ENCODE measurements around the gene RPUSD4. TPM values are rescaled to one million over a fixed set of nuclear protein-coding genes. Genes with fewer than 3 reads are reported as not detected.
A peak's percentile ranks its signal among the peaks of the same experiment; 100 is the strongest.

The RPUSD4 gene
- total RNA-seq, 4 donors from 2014 or later, result 13.2 to 18.8 (median 14.0) TPM

DNA sequence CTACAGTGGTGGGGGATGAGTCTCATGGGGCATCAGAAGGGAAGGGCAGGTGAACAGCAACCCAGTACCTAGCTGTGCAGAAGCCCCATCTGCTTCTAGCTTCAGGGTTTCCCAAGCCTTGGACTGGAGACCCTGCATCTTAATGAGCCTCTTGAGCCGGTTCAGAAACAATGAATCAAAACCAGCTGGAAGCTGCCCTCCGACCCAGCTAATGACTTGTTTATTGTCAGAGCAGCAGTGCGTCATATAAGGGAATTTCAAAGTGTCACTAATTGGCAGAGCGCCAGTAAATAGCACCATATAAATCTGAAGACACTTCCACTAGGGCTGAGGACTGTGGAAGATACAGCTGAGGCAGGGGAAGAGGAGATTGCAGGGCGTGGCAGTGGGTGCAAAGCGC lies 57.5 kb downstream of the RPUSD4 start:
- Histone ChIP-seq H3K27ac (no peak overlapping the region), H3K36me3 (no peaks in the 10 kb centered on the region), H3K4me3 (no peak overlapping the region), H3K9me3 (peaks cover 0 to 6% (median 0%) of the 10 kb centered on the region in 3 donors), H3K27me3 (no peaks in the 10 kb centered on the region), H3K4me1 (peaks cover 0 to 4% (median 0%) of the 10 kb centered on the region in 3 donors)
- ATAC-seq, result no peak
- WGBS, 2 donors (ENCODE audit: low coverage in 1 of 2), result 25% methylated on average over 4 of the region's 6 CpGs; no CpG with 5 or more reads in 1 of the 2 donors
- peak; percentile 57 for TF ChIP-seq POLR2AphosphoS5 (IDR thresholded peaks at IDR 0.05)
- TF ChIP-seq, protein P1, sequence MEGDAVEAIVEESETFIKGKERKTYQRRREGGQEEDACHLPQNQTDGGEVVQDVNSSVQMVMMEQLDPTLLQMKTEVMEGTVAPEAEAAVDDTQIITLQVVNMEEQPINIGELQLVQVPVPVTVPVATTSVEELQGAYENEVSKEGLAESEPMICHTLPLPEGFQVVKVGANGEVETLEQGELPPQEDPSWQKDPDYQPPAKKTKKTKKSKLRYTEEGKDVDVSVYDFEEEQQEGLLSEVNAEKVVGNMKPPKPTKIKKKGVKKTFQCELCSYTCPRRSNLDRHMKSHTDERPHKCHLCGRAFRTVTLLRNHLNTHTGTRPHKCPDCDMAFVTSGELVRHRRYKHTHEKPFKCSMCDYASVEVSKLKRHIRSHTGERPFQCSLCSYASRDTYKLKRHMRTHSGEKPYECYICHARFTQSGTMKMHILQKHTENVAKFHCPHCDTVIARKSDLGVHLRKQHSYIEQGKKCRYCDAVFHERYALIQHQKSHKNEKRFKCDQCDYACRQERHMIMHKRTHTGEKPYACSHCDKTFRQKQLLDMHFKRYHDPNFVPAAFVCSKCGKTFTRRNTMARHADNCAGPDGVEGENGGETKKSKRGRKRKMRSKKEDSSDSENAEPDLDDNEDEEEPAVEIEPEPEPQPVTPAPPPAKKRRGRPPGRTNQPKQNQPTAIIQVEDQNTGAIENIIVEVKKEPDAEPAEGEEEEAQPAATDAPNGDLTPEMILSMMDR (IDR thresholded peaks at IDR 0.05), result no peak
- TF ChIP-seq EP300 (IDR thresholded peaks at IDR 0.05), result no peak
- no peak for TF ChIP-seq POLR2A (IDR thresholded peaks at IDR 0.05)

DNA sequence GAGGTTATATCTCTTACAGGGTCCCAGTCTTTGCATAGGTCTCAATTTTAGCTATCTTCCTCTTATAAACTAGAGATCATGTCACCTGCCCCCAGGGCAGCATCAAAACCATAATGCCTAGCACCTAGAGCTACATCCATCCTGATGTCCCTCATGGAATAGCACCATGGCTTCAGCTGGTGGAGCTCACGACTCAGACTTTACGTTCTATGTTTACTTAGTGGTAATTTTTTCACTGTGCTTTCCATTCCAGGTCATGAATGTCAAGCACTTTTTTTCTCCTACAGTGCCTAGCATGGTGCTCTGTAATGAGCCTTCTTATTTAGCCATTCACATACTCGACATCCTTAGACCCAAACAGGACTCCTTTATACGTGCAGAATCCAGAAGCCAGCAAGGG lies 58.4 kb downstream of the RPUSD4 start:
- 86 to 88% methylated on average over 2 to 4 of the region's 4 CpGs for WGBS, 2 donors (ENCODE audit: low coverage in 1 of 2)
- Histone ChIP-seq H3K27ac (no peak overlapping the region), H3K9me3 (peaks cover 0 to 6% (median 0%) of the 10 kb centered on the region in 3 donors), H3K4me3 (no peak overlapping the region), H3K36me3 (no peaks in the 10 kb centered on the region), H3K27me3 (no peaks in the 10 kb centered on the region), H3K4me1 (peaks cover 0 to 4% (median 0%) of the 10 kb centered on the region in 3 donors)
- TF ChIP-seq, protein P1 (IDR thresholded peaks at IDR 0.05), result no peak
- TF ChIP-seq POLR2A (IDR thresholded peaks at IDR 0.05), result no peak
- no peak for TF ChIP-seq EP300 (IDR thresholded peaks at IDR 0.05)
- no peak for TF ChIP-seq POLR2AphosphoS5 (IDR thresholded peaks at IDR 0.05)
- no peak for ATAC-seq

DNA sequence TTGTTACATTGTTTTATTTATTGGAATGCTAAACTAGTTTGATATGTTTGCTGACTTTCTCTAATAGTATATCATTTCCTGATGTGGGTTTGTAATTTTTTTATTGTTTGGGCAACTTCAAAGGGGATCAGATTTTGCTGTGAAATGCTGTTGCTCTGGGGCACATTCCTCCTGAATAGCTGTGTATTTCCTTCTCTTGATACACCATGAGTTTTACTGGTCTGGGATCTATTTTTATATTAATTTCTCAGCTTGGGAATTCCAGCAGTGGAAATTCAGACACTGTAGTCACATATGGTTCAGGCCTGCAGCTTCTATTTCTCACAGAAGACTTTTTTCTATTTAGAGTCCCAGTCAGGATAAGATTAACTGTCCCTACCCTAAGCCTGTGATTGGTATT lies 58.9 kb downstream of the RPUSD4 start:
- no peak overlapping the region for H3K4me3 ChIP-seq
- no peak overlapping the region for H3K27ac ChIP-seq
- no peaks in the 10 kb centered on the region for H3K27me3 ChIP-seq
- no peak for ATAC-seq
- TF ChIP-seq EP300 (IDR thresholded peaks at IDR 0.05), result no peak
- no peak for TF ChIP-seq POLR2A (IDR thresholded peaks at IDR 0.05)
- no peak for TF ChIP-seq POLR2AphosphoS5 (IDR thresholded peaks at IDR 0.05)
- TF ChIP-seq, protein P1 (IDR thresholded peaks at IDR 0.05), result no peak
- H3K4me1 ChIP-seq, result peaks cover 0 to 5% (median 0%) of the 10 kb centered on the region in 3 donors
- peaks cover 0 to 6% (median 0%) of the 10 kb centered on the region in 3 donors for H3K9me3 ChIP-seq
- H3K36me3 ChIP-seq, result no peaks in the 10 kb centered on the region

- no peak for ATAC-seq
- 92 to 100% methylated on average over 1 of the region's 1 CpG for WGBS, 2 donors (ENCODE audit: low coverage in 1 of 2)
- Histone ChIP-seq H3K27me3 (no peaks in the 10 kb centered on the region), H3K27ac (no peak overlapping the region), H3K4me1 (peaks cover 0 to 9% (median 0%) of the 10 kb centered on the region in 3 donors), H3K36me3 (no peaks in the 10 kb centered on the region), H3K9me3 (peaks cover 0 to 6% (median 0%) of the 10 kb centered on the region in 3 donors), H3K4me3 (no peak overlapping the region)
- TF ChIP-seq EP300 (IDR thresholded peaks at IDR 0.05) (no peak), POLR2A (IDR thresholded peaks at IDR 0.05) (no peak), POLR2AphosphoS5 (IDR thresholded peaks at IDR 0.05) (no peak)
- TF ChIP-seq, protein P1 (IDR thresholded peaks at IDR 0.05), result no peak
These were observed 59.3 kb downstream of the RPUSD4 start for GRCh38 chr11:126152152-126152551.

Small RNA genes within 50 kb of the gene (small RNA-seq; reads per million reads assigned to genes)
- gene AP001893.2, result 0 reads per million in 4 donors
- 0 reads per million in 4 donors for gene RN7SL351P
- gene RNU4-86P, result 0 reads per million in 4 donors

Other genes starting within 250 kb of the RPUSD4 start
- gene CDON, start 148.8 kb downstream of the RPUSD4 start, total RNA-seq, result 10 to 100 TPM; 14.2 to 40.9 (median 29.1) TPM
- gene FAM118B, start 132 bp upstream of the RPUSD4 start, total RNA-seq, result 10 to 100 TPM; 15.5 to 24.0 (median 19.9) TPM
- 10 to 100 TPM; 84.1 to 87.1 (median 86.7) TPM for gene SRPRA, start 57.2 kb upstream of the RPUSD4 start, total RNA-seq
- 10 to 100 TPM in 3 of 4 donors, 1 to 10 TPM in 1; 9.9 to 17.4 (median 14.5) TPM for gene FOXRED1, start 57.5 kb upstream of the RPUSD4 start, total RNA-seq
- gene TIRAP, start 71.4 kb upstream of the RPUSD4 start, total RNA-seq, result 10 to 100 TPM in 3 of 4 donors, 1 to 10 TPM in 1; 6.6 to 18.1 (median 13.5) TPM
- gene DCPS, start 92.4 kb upstream of the RPUSD4 start, total RNA-seq, result 10 to 100 TPM; 11.8 to 20.6 (median 15.9) TPM
- gene ST3GAL4, start 144.0 kb upstream of the RPUSD4 start, total RNA-seq, result 10 to 100 TPM; 42.1 to 56.2 (median 47.2) TPM